Measurements from ENCODE around the gene LRRC1. TPM values are rescaled to one million over a fixed set of nuclear protein-coding genes. Genes with fewer than 3 reads are reported as not detected.

LRRC1 gene
- total RNA-seq, 2 donors from 2014 or later: 1.00 to 3.0 TPM

- DNase-seq (ENCODE audit: low spot score): no peak
- no peak for ATAC-seq
- Mint-ChIP-seq H3K9me3 (no peaks in the 10 kb centered on the region), H3K27me3 (no peaks in the 10 kb centered on the region), H3K4me1 (ENCODE audit: low read depth in 2 of 2) (peaks cover 4 to 6% of the 10 kb centered on the region in 2 donors), H3K27ac (no peak overlapping the region), H3K4me3 (no peak overlapping the region), H3K36me3 (no peaks in the 10 kb centered on the region)
Observed at GRCh38 chr6:53831081-53831869, 36.5 kb downstream of the LRRC1 start.

GRCh38 chr6:53831936-53832660 lies 37.3 kb downstream of the LRRC1 start:
- no peaks in the 10 kb centered on the region for H3K27me3 Mint-ChIP-seq
- DNase-seq (ENCODE audit: low spot score): no peak
- H3K27ac Mint-ChIP-seq: no peak overlapping the region
- no peaks in the 10 kb centered on the region for H3K36me3 Mint-ChIP-seq
- peaks cover 0 to 4% of the 10 kb centered on the region in 2 donors for H3K4me1 Mint-ChIP-seq (ENCODE audit: low read depth in 2 of 2)
- H3K9me3 Mint-ChIP-seq: no peaks in the 10 kb centered on the region
- H3K4me3 Mint-ChIP-seq: no peak overlapping the region
- ATAC-seq: no peak

GRCh38 chr6:53833155-53833554 lies 38.4 kb downstream of the LRRC1 start:
- H3K4me3 Mint-ChIP-seq: no peak overlapping the region
- no peaks in the 10 kb centered on the region for H3K4me1 Mint-ChIP-seq (ENCODE audit: low read depth in 2 of 2)
- H3K27ac Mint-ChIP-seq: no peak overlapping the region
- no peak for ATAC-seq
- H3K27me3 Mint-ChIP-seq: no peaks in the 10 kb centered on the region
- no peaks in the 10 kb centered on the region for H3K36me3 Mint-ChIP-seq
- H3K9me3 Mint-ChIP-seq: no peaks in the 10 kb centered on the region
- DNase-seq (ENCODE audit: low spot score): no peak

- no peak for DNase-seq (ENCODE audit: low spot score)
- no peaks in the 10 kb centered on the region for H3K9me3 Mint-ChIP-seq
- no peak overlapping the region for H3K4me3 Mint-ChIP-seq
- no peak for ATAC-seq
- H3K4me1 Mint-ChIP-seq (ENCODE audit: low read depth in 2 of 2): no peaks in the 10 kb centered on the region
- no peaks in the 10 kb centered on the region for H3K36me3 Mint-ChIP-seq
- H3K27me3 Mint-ChIP-seq: no peaks in the 10 kb centered on the region
- H3K27ac Mint-ChIP-seq: no peak overlapping the region
Observed at GRCh38 chr6:53834132-53834531, 39.3 kb downstream of the LRRC1 start.

- ATAC-seq (no peak), DNase-seq (ENCODE audit: low spot score) (no peak)
- Mint-ChIP-seq H3K27me3 (no peaks in the 10 kb centered on the region), H3K4me3 (no peak overlapping the region), H3K36me3 (peaks cover 6% of the 10 kb centered on the region), H3K9me3 (no peaks in the 10 kb centered on the region), H3K4me1 (ENCODE audit: low read depth in 2 of 2) (no peaks in the 10 kb centered on the region), H3K27ac (no peak overlapping the region)
Observed at GRCh38 chr6:53837865-53838769, 43.3 kb downstream of the LRRC1 start.

- DNase-seq (ENCODE audit: low spot score) (no peak), ATAC-seq (no peak)
- Mint-ChIP-seq H3K4me3 (no peak overlapping the region), H3K4me1 (ENCODE audit: low read depth in 2 of 2) (peaks cover 0 to 2% of the 10 kb centered on the region in 2 donors), H3K27ac (no peak overlapping the region), H3K36me3 (peaks cover 6% of the 10 kb centered on the region), H3K27me3 (no peaks in the 10 kb centered on the region), H3K9me3 (no peaks in the 10 kb centered on the region)
Observed at GRCh38 chr6:53840027-53840426, 45.2 kb downstream of the LRRC1 start.

GRCh38 chr6:53845280-53846195 lies 50.7 kb downstream of the LRRC1 start:
- peaks cover 2% of the 10 kb centered on the region for H3K36me3 Mint-ChIP-seq
- no peak for DNase-seq (ENCODE audit: low spot score)
- H3K9me3 Mint-ChIP-seq: no peaks in the 10 kb centered on the region
- no peak for ATAC-seq
- no peaks in the 10 kb centered on the region for H3K27me3 Mint-ChIP-seq
- H3K4me1 Mint-ChIP-seq (ENCODE audit: low read depth in 2 of 2): peaks cover 0 to 2% of the 10 kb centered on the region in 2 donors
- H3K27ac Mint-ChIP-seq: no peak overlapping the region
- H3K4me3 Mint-ChIP-seq: no peak overlapping the region

GRCh38 chr6:53846250-53846649 lies 51.4 kb downstream of the LRRC1 start:
- Mint-ChIP-seq H3K36me3 (no peaks in the 10 kb centered on the region), H3K4me3 (no peak overlapping the region), H3K9me3 (no peaks in the 10 kb centered on the region), H3K27me3 (no peaks in the 10 kb centered on the region), H3K27ac (no peak overlapping the region), H3K4me1 (ENCODE audit: low read depth in 2 of 2) (peaks cover 0 to 2% of the 10 kb centered on the region in 2 donors)
- ATAC-seq (no peak), DNase-seq (ENCODE audit: low spot score) (no peak)

- Mint-ChIP-seq H3K36me3 (no peaks in the 10 kb centered on the region), H3K27me3 (no peaks in the 10 kb centered on the region), H3K4me1 (ENCODE audit: low read depth in 2 of 2) (peaks cover 2 to 3% of the 10 kb centered on the region in 2 donors), H3K9me3 (no peaks in the 10 kb centered on the region), H3K27ac (no peak overlapping the region), H3K4me3 (no peak overlapping the region)
- no peak for DNase-seq (ENCODE audit: low spot score)
- ATAC-seq: no peak
Observed at GRCh38 chr6:53847796-53848314, 53.0 kb downstream of the LRRC1 start.

GRCh38 chr6:53850527-53850926 lies 55.7 kb downstream of the LRRC1 start:
- no peak for ATAC-seq
- no peaks in the 10 kb centered on the region for H3K36me3 Mint-ChIP-seq
- no peak overlapping the region for H3K27ac Mint-ChIP-seq
- no peaks in the 10 kb centered on the region for H3K27me3 Mint-ChIP-seq
- no peaks in the 10 kb centered on the region for H3K9me3 Mint-ChIP-seq
- DNase-seq (ENCODE audit: low spot score): no peak
- H3K4me1 Mint-ChIP-seq (ENCODE audit: low read depth in 2 of 2): peaks cover 0 to 3% of the 10 kb centered on the region in 2 donors
- H3K4me3 Mint-ChIP-seq: no peak overlapping the region

- Mint-ChIP-seq H3K27ac (no peak overlapping the region), H3K4me1 (ENCODE audit: low read depth in 2 of 2) (peaks cover under 1 to 8% of the 10 kb centered on the region in 2 donors), H3K36me3 (no peaks in the 10 kb centered on the region), H3K9me3 (no peaks in the 10 kb centered on the region), H3K27me3 (no peaks in the 10 kb centered on the region), H3K4me3 (no peak overlapping the region)
- ATAC-seq: no peak
- no peak for DNase-seq (ENCODE audit: low spot score)
Observed at GRCh38 chr6:53851561-53851960, 56.8 kb downstream of the LRRC1 start.

GRCh38 chr6:53852805-53853204 lies 58.0 kb downstream of the LRRC1 start:
- Mint-ChIP-seq H3K27ac (no peak overlapping the region), H3K27me3 (no peaks in the 10 kb centered on the region), H3K4me1 (ENCODE audit: low read depth in 2 of 2) (peaks cover 8 to 9% of the 10 kb centered on the region in 2 donors), H3K4me3 (no peak overlapping the region), H3K36me3 (no peaks in the 10 kb centered on the region), H3K9me3 (no peaks in the 10 kb centered on the region)
- ATAC-seq (no peak), DNase-seq (ENCODE audit: low spot score) (no peak)

Measured in natural killer cell treated with Interleukin-12 subunit alpha and Interleukin-12 subunit beta and Interleukin-15 and Interleukin-18, amount 100 ng/mL, for 72 hours (primary cell).